Left ventricle myocardium superior (tissue), 1 donor: ENCODE measurements around the gene GJB1. TPM values are rescaled to one million over a fixed set of nuclear protein-coding genes. Genes with fewer than 3 reads are reported as not detected.
"Not testable (repeated sequence)": the region's sequence is repeated elsewhere in the genome, so short reads cannot be mapped to it uniquely, and the experiment has no call there.

Experiments used
- ATAC-seq: fragments of 200-7000 bp; cut with Tn5 transposase; one replicate; pipeline ENCODE4 v1.9.1; 2020; ENCODE audit warnings: mild to moderate bottlenecking, moderate library complexity
- DNase-seq: peaks from one replicate; pipeline ENCODE4 v3.0.0-alpha.2; 2020
- intact Hi-C: fragments of 100-400 bp; cut with micrococcal nuclease; formaldehyde crosslinking; loops from one replicate; pipeline ENCODE4 v1.11.0; 2022
- total RNA-seq: library from RNA; stranded (reverse); fragmentation: NEBNext Ultra II Directional; extraction: Animal tissue kit (Norgen Biotek cat#: 25700); gene quantifications from one replicate; pipeline ENCODE4 v1.2.1, GENCODE V29; 2021
- donor health status: DM: no; HTN: yes; CAD: no; lungs with severe emphysema.

The GJB1 gene
- total RNA-seq, 1 donor from 2014 or later: not detected

DNA sequence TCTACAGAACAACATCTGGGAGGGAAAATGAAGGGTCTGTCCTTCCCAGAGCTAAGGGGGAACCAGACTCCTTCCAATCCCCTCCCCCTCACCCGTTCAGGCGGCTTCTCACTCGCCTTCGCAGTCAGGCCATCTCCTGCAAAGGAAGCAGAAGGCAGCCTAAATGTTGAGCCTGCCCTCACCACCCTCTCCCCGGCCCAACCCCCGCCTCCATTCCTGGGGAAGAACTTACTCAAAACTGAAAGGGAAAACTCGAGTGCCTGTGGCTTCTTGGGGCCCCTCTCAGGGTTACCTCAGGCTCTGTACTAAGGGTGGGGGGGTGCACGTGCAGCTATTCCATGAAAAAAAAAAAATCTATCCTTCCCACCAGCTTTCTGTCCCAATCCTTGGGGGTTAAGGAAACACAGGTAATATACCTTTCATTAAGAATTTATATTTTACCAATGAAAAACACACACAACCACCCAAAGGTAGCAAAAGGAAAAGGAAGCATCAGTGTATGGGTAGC lies 28.5 kb downstream of the GJB1 start:
- intact Hi-C loops: loop anchor here (5.0 kb wide), 1 partner anchor 116 kb away; the partner anchor contains the start of gene TAF1
- no peak for DNase-seq
- no peak for ATAC-seq

DNA sequence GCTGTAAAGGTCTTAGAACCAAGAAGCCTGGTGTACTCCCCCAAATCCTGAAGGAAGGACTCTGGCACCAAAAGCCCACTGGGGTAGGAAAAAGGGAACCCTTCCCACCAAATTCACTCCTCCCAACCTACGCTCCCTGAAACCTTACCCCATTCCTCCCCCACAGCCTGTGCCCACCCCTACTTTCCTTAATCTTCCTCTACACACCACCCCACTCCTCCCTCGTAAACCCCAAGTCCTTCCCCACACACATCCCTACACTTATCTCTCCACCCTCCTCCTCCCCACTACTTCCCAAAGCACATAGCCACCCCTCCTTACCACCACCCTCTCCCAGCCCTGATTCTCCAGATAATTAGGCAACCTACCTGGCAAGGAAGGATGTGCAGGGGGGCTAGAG lies 29.2 kb downstream of the GJB1 start:
- ATAC-seq (no peak), DNase-seq (no peak)
- intact Hi-C loops: loop anchor here (5.0 kb wide), 1 partner anchor 115 kb away; the partner anchor contains the start of gene TAF1

DNA sequence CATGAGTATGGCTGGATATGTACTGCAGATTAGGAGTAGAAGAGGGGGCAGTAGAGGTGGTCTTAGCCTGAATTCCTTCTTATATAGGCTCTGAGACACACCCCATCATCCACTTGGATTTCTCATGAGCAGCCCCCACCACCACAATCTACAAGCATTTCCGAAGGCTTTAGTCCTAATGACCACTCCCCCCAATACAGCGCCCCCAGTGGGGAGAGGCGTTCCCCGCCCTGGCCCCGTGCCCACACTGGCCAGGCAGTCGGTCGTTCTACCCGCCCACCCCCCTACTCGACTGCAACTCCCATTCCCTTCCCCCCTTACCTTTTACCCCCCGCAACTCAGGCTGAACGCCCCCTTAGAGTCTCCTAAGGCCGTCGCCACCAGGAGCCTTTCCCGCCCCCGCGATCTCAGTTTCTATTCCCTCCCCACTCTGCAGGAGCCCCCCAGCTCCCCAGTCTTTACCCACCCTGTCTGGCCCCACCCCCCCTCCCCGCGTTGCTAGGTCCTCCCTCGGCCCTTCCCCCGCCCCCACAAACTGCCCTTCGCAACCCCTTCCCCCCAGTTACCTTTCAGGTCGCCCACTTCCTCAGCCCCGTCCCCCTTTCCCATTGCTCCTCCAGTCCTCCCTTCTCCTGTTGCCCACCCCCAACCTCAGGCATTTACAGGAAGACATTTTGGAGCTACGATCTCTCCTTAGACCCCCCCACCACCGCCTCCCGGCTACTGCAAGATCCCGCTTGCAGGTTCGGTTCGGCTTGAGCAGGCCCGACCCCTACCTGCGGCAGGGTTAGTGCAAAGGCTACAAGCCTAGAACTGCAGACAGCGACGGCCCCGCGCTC lies 30.4 kb downstream of the GJB1 start:
- peak; percentile 57 for DNase-seq
- intact Hi-C loops: loop anchor here (5.0 kb wide), 1 partner anchor 114 kb away; the partner anchor contains the start of gene TAF1
- ATAC-seq: no peak

DNA sequence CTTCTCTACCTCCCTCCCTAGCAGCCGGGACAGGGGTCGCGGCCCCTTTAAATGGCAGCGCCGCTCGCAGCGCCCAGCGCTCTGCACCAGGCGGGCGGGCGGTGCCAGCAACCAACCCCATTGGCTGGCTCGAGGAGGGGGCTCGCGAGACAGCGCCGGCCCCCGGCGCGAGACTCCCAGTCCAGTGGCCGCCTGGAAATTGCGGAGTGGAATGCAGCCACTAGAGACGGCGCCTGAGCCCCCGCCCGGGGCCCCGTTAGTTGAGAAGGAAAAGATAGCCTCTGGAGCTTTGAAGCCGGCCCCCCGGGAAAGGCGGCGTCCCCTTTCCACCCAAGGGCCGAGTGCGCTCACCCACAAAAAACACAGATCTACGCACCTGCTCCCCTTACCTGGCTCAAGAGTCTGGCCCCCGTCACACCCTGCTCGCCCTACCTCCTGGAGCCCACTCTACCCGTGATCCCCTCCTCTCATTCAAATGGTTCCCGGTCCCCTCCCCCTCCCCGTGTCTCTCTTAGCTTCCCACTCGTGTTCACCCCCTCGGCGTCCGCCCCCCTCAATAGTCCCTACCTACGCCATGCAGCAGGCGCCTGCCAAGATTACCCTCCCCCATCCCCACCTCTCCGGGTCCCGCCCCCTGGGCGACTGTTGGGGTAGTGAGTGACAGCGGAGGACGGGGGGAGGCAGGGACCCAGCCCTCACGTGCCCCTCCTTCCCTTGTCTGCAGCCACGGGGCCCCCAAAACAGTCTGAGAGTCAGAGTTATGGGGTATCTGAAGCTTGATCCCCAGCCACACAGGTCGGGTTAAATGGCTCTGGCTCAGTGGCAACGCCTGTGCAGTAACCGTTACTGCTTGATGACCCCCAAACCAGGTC lies 31.3 kb downstream of the GJB1 start, which contains the start of gene ZMYM3:
Gene ZMYM3 (minus strand): TSS at position 49 of the 872 bp plus-strand sequence. CDS start 885 bp downstream, outside the sequence.
- DNase-seq (peak; percentile 93), ATAC-seq (peak; percentile 96)
- intact Hi-C loops: loop anchor here (5.0 kb wide), 1 partner anchor 113 kb away; the partner anchor contains the start of gene TAF1

DNA sequence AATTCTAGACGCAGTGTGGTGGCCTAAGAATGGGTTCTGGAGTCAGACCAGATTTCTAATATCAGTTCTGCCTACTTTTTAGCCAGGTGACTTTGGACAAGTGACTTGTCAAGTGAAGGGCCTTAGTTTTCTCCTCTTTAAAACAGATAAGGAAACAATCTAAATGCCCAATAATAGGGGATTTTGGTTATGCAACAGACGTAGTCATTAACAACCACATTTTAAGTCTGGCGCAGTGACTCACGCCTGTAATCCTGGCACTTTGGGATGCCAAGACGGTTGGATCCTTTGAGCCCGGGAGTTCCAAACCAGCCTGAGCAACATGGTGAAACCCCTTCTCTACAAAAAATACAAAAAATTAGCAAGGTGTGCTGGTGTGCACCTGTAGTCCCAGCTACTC lies 33.0 kb downstream of the GJB1 start:
- DNase-seq (no peak), ATAC-seq (no peak)
- intact Hi-C loops: no loop called here

DNA sequence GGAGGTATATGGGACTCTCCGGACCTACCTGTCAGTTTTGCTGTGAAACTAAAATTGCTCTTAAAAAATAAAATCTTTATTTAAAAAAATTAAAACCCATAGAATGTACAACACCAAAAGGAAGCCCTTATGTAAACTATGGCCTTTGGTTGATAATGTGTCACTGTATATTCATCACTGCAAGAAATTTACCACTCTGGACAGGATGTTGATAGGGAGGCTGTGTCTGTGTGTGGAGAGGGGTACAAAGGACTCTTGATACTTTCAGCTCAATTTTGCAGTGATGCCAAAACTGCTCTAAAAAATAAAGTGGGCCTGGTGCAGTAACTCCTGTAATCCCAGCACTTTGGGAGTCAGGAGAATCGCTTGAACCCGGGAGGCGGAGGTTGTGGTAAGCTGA lies 33.8 kb downstream of the GJB1 start:
- no peak for ATAC-seq
- no peak for DNase-seq
- intact Hi-C loops: no loop called here

DNA sequence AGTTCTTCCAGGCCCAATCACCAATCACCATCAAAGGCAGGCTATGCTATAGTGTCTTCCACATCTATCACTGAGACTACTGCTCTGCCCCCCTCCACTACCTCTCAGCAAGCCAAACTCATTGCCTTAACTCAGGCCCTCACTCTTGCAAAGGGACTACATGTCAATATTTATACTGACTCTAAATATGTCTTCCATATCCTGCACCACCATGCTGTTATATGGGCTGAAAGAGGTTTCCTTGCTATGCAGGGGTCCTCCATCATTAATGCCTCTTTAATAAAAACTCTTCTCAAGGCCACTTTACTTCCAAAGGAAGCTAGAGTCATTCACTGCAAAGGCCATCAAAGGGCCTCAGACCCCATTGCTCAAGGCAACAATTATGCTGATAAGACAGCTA lies 45.6 kb downstream of the GJB1 start:
- intact Hi-C loops, DNase-seq, ATAC-seq: not testable (repeated sequence)

DNA sequence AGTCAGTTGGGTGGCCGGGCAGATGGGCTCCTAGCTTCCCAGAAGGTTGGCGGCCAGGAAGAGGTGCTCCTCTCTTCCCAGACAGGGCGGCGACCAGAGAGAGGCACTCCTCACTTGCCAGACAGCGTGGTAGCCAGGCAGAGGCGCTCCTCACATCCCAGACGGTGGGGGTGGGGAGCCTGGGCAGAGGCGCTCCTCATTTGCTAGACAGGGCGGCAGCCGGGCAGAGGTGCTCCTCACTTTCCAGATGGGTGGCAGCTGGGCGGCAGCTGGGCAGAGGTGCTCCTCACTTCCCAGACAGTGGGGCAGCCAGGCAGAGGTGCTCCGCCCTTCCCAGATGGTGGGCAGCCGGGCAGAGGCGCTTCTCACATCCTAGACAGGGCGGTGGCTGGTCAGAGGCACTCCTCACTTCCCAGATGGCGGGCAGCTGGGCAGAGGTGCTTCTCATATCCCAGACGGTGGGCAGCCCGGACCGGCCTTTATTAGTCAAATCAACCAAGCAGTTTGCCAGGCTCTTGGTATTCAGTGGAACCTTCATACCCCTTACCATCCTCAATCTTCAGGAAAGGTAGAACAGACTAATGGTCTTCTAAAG lies 46.9 kb downstream of the GJB1 start:
- no peak for ATAC-seq
- intact Hi-C loops: no loop called here
- DNase-seq: no peak

DNA sequence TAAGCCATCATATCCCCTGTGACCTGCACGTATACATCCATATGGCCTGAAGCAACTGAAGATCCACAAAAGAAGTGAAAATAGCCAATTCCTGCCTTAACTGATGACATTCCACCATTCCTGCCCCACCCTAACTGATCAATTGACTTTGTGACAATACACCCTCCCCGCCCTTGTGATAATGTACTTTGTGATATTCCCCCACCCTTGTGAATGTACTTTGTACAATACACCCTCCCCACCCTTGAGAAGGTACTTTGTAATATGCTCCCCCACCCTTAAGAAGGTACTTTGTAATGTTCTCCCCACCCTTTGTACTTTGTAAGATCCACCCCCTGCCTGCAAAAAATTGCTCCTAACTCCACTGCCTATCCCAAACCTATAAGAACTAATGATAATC lies 49.3 kb downstream of the GJB1 start:
- ATAC-seq, DNase-seq, intact Hi-C loops: not testable (repeated sequence)

Other genes with a start within 250 kb of the GJB1 start
- 45.4 TPM for gene SNX12, start 154.9 kb upstream of the GJB1 start, total RNA-seq
- 56.3 TPM for gene FOXO4, start 127.4 kb upstream of the GJB1 start, total RNA-seq
- not detected for gene CXorf65, start 116.5 kb upstream of the GJB1 start, total RNA-seq
- 3.0 TPM for gene IL2RG, start 111.6 kb upstream of the GJB1 start, total RNA-seq
- 18.3 TPM for gene MED12, start 104.6 kb upstream of the GJB1 start, total RNA-seq
- gene NLGN3, start 78.4 kb upstream of the GJB1 start, total RNA-seq: 0.92 TPM
- gene ZMYM3, start 30.9 kb downstream of the GJB1 start, total RNA-seq: 16.3 TPM
- 105 TPM for gene NONO, start 60.4 kb downstream of the GJB1 start, total RNA-seq
- 88.6 TPM for gene ITGB1BP2, start 78.5 kb downstream of the GJB1 start, total RNA-seq
- gene TAF1, start 143.1 kb downstream of the GJB1 start, total RNA-seq: 15.8 TPM